ENCODE results near the gene XXYLT1.

The XXYLT1 gene

DNA sequence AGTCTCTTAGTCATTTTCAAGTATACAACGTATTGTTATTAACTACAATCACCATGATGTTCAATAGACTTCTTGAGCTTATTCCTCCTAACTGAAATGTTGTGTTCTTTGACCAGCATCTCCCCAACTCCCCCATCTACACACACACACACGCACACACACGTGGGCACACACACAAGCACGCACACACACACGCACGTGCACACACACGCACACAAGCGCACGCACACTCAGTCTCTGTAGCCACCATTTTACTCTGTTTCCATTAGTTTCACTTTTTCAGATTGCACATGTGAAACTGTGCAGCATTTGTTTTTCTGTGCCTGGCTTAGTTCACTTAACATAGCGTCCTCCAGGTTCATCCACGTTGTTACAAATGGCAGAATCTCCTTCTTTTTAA is 247.0 kb downstream of the XXYLT1 start:
- no peak overlapping the region for H3K4me3 ChIP-seq (replicated peaks in 1 of 2; ENCODE audit: low read depth in 2 of 2, low read length in 2 of 2)
- no peak for DNase-seq (ENCODE audit: low read depth in 2 of 2)
- TF ChIP-seq, protein P1, sequence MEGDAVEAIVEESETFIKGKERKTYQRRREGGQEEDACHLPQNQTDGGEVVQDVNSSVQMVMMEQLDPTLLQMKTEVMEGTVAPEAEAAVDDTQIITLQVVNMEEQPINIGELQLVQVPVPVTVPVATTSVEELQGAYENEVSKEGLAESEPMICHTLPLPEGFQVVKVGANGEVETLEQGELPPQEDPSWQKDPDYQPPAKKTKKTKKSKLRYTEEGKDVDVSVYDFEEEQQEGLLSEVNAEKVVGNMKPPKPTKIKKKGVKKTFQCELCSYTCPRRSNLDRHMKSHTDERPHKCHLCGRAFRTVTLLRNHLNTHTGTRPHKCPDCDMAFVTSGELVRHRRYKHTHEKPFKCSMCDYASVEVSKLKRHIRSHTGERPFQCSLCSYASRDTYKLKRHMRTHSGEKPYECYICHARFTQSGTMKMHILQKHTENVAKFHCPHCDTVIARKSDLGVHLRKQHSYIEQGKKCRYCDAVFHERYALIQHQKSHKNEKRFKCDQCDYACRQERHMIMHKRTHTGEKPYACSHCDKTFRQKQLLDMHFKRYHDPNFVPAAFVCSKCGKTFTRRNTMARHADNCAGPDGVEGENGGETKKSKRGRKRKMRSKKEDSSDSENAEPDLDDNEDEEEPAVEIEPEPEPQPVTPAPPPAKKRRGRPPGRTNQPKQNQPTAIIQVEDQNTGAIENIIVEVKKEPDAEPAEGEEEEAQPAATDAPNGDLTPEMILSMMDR (IDR thresholded peaks at IDR 0.05; ENCODE audit: low read depth, low read length), result no peak

DNA sequence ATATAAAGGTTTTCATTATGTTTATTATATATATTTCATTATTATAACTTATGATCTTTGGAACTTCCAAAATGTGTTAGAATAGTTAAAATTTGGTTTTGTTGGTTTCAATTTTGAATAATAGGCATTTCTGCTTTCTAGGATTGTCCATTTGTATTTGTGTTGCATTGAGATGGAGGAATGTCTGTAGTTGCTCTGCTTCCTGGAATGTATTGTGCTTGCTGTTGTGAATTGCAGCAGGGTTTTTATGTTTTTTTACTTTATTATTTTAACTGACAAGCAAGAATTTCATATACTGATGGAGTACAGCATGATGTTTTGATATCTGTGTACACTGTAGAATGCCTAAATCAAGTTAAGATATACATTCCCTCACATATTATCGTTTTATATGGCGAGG is 247.4 kb downstream of the XXYLT1 start:
- TF ChIP-seq, protein P1 (IDR thresholded peaks at IDR 0.05; ENCODE audit: low read depth, low read length), result no peak
- H3K4me3 ChIP-seq (replicated peaks in 1 of 2; ENCODE audit: low read depth in 2 of 2, low read length in 2 of 2), result no peak overlapping the region
- no peak for DNase-seq (ENCODE audit: low read depth in 2 of 2)

DNA sequence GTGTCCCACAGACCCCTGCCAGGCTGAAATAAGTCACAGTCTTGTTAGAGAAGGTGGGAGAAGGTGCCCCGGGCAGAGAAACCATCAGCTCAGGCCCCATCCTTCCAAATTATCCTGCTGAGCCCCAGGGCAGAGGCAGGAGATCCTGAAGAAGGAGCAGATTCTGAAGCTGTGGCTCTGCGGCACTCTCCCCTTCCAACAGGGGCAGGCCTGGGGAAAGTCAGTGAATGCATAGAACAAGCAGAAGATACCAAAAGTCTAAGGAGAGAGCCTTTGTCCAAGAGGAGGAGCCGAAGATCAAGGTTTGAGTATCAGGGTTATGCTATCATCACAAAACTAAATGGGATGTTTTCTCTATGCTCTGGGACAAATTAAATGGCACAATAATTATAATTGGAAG is 249.3 kb downstream of the XXYLT1 start:
- no peak for DNase-seq (ENCODE audit: low read depth in 2 of 2)

DNA sequence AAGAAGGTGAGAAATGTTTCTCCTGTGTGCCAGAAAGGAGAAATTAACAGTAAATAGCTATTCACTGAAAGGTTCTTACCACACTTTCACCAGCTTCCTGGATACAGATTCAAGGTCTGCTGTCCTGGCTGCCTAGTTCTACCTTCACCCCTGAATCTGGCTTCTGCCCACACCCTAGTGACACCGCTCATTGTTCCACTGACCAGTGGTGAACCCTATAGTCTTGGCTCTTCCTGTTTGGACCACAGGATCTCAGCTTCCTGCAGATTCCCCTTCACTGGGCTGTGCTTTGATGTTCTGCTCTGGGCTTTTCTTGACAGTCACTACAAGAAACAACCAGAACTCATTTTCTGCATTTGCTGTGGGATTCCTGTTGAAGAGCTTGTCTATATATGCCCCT is 250.0 kb downstream of the XXYLT1 start:
- no peak overlapping the region for H3K4me3 ChIP-seq (replicated peaks in 1 of 2; ENCODE audit: low read depth in 2 of 2, low read length in 2 of 2)
- TF ChIP-seq, protein P1 (IDR thresholded peaks at IDR 0.05; ENCODE audit: low read depth, low read length), result no peak

More for the DNA sequence above, 249.3 kb downstream of the XXYLT1 start:
- H3K4me3 ChIP-seq (replicated peaks in 1 of 2; ENCODE audit: low read depth in 2 of 2, low read length in 2 of 2), result no peak overlapping the region
- TF ChIP-seq, protein P1 (IDR thresholded peaks at IDR 0.05; ENCODE audit: low read depth, low read length), result no peak

DNA sequence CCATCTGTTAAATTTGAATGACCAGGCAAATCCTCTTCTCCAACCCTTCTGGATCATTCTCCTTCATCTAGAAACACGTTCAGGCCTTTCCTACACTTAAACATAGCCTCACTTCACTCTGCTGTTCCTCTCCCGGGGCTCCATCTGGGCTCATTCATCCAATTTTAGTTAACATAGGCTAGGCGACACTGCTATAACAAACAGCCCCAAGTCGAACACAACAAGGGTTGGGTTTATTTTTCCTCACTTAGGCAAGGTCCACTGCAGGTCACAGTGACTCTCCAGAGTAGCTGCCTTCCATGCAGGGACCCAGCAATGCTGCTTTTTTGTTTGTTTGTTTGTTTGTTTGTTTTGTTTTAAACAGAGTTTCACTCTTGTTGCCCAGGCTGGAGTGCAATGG is 250.8 kb downstream of the XXYLT1 start:
- no peak for DNase-seq (ENCODE audit: low read depth in 2 of 2)
- no peak overlapping the region for H3K4me3 ChIP-seq (replicated peaks in 1 of 2; ENCODE audit: low read depth in 2 of 2, low read length in 2 of 2)
- TF ChIP-seq, protein P1 (IDR thresholded peaks at IDR 0.05; ENCODE audit: low read depth, low read length), result no peak

More for the DNA sequence above, 250.0 kb downstream of the XXYLT1 start:
- DNase-seq (ENCODE audit: low read depth in 2 of 2), result no peak

DNA sequence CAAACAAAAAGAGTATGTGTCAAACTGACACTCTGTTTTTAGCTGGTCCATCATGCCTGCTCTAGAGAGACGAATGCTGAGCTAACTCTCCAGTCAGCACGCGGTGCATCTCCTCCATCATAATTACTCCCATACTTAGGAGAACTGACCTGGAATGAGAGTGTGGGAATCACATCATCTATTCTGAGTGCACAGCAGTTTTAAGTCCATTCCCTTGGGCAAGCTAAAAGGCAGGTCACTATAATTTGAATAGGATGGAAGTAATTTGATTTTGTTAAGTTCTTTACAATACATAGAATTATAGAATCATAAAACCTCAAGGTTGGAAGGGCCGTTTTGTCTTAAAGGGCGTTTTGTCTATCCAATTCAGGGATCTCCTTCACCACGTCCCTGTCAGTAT is 251.6 kb downstream of the XXYLT1 start:
- TF ChIP-seq, protein P1 (IDR thresholded peaks at IDR 0.05; ENCODE audit: low read depth, low read length), result no peak
- no peak overlapping the region for H3K4me3 ChIP-seq (replicated peaks in 1 of 2; ENCODE audit: low read depth in 2 of 2, low read length in 2 of 2)
- DNase-seq (ENCODE audit: low read depth in 2 of 2), result no peak

Measured in cardiac fibroblast (primary cell).